HG02840 (cell line): Measurements from ENCODE around the gene CTRB1.
"Not testable (repeated sequence)": the region's sequence is repeated elsewhere in the genome, so short reads cannot be mapped to it uniquely, and the experiment has no call there.

ENCODE experiments used
- ATAC-seq: cut with Tn5 transposase; IDR thresholded peaks from one replicate; pipeline ENCODE4 v1.9.1; 2021; ENCODE audit warnings: mild to moderate bottlenecking, moderate library complexity, moderate number of reproducible peaks; ENCODE audit not compliant: unreplicated experiment, low FRiP score

The CTRB1 gene

DNA sequence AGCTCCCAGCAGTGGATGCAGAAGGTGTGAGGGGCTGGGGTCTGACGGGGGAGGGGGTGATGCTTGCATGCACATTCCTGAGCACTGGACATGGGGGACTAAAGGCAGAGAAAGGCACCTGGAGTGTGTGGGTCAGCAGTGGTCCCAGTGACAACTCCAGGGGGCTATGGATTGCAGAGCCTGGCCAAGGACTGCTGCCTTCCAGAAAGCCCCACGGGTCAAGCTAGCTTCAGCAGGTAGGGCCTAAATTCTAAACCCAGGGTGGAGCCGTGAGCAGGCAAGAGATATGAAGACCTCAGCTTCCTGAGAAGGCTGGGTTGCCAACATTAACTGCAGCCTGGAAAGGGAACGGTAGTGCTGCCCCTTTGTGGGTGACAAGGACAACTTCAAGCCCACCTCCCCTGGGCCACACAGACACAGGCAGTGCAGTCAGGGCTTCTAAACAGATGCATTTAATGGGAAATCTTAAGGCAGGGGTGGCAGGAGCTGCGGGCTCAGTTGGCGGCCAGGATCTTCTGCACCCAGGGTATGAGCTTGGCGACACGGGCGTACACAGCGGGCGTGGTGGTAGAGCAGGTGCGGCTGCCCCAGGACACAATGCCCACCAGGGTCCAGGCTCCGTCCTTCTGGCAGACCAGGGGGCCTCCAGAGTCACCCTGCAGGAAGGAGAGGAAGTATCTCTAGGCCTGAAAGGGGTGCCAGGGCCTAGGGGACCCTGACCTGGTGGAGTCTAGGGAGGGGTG, 14.9 kb upstream of the CTRB1 start:
- ATAC-seq = no peak

DNA sequence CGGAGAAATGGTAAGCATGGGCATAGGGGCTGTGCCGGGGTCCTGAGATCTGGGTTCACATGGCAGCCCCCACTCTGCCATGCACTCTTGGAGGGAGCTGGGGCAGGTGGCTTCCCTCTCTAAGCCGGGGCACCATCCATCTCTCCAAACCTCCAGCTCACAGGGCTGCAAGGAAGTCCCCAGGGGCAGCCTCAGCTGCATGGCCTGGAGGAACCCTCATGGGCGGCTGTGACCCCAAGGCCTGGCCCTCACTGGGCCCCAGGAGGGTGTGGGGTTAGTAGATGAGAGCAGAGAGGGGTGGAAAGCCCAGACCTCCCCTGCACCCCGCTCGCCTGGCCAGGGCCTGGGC, 14.4 kb upstream of the CTRB1 start:
- ATAC-seq = no peak

DNA sequence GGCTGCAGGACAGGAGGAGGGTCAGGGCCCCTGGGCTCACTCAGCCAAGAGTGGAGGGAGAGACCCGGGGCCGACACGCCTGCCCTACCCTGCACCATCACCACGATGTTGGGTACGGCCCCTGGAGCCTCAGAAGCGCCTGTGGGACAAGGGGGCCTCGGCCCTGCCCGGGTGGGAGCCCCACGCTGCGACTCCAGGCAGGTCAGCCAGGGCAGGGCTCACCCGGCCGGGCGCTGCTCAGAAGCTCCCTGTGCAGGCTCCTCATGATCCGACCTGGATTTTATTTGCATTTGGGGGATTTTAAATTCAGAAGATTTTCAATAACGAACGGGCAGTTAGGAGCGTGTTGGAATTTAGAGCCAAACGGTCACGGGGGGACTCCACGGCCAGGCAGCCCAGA, 13.9 kb upstream of the CTRB1 start:
- ATAC-seq = not testable (repeated sequence)

DNA sequence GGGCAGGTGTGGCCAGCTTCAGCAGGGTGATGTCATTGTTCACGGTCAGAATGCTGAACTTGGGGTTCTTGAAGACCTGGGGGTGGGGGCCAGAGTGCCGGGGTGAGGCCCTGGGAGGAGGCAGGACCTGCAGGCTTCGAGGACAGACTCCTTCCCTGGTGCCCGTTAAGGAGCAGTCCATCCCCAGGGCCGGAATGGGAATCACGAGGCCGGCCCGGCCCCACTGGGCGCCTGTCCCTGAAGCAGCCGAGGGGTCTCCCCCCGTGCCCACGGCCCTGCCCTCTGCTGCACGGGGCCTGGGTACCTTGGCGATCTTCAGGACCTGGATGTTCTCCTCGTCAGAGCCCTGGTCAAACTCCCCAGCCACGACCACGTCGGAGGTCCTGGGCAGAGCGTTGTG, 13.3 kb upstream of the CTRB1 start:
- ATAC-seq = not testable (repeated sequence)

DNA sequence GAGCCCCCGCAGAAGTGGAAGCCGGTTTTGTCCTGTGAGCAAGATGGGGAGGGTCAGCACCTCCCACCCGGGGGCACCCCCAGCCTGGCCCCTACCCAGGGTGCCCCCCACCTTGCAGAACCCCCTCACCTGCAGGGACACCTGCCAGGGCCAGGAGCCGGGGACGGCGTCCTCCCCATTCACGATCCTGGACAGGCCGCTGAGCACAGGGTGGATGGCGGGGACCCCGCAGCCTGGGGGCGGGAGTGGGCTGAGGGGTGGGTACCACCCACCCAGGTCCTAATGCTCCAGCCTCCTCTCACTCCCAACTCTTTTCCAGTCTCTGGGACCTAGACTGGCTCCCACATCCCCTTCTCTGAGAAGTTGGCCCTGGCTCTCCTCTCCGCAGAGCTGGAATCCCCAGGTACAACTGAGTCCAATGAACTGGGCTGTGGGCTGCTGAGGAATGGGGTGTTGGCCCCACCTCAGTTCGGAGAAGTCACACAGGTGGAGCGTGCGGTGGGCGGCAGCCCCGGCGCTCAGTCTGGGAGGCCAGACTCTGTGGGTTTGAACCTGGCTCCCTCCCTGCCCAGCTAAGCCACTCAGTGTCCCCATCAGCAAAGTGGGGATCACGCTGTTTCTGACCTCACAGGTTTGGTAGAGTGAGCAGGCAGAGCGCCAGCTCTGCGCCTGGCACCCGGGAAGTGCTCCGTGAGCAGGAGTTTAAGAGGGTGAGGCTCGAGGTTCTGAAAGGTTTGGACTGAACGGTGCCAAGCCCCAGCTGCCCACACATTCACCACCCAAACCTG, 12.6 kb upstream of the CTRB1 start:
- not testable (repeated sequence) for ATAC-seq

DNA sequence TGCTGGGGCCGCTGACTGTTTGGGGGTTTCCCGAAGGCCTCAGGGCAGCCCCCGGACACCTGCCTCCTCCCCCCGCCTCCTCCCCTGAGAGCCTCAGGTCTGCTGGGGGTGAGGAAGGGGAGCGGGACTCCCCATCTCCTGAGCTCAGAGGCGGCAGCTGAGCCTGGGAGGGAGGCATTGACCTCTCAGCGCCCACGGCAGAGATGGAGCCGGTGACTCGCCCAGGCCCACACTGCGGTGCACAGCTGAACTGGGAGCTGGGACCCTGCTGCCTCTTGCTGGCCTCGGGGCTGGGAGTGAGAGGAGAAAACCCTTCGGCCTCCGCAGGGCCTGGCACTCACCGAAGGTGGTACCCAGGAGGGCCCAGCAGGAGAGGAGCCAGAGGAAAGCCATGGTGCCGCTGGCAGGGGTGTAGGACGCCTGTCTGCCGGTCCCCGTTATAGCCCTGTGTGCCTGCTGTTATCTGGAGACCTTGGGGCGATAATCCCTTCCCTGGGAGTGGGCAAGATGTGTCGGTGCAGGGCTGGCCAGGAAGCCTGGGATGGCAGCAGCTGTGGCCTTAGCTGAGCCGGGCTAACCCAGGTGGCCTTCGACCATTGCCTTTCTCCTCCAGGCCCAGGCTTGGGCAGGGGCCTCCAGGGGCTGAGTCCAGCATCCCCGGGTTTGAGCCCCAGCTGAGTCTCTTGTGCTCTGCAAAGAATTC, 11.9 kb upstream of the CTRB1 start, which contains the start of gene CTRB2:
Gene CTRB2 (minus strand): TSS at position 413 of the 703 bp plus-strand sequence. CDS start 20 bp downstream, at position 393.
- no peak for ATAC-seq

DNA sequence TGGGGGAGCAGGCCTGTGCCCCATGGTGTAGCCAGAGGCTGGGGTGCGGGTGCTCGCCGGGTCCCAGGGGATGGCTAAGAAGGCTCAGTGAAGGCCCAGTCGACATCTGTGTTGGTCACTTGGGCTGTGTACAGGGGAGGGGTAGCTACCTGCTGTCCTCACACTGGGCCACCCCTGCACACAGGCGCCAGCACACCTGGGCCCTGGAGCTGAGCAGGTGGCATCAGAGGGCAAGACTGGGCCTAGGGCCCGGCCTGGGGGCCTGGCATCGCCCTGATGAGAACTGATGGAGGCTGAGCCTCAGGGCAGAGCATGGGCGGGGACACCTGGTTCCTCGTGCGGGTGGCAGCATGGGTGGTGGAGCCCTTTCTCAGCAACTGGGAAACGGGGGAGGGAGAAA, 11.0 kb upstream of the CTRB1 start:
- ATAC-seq = no peak

DNA sequence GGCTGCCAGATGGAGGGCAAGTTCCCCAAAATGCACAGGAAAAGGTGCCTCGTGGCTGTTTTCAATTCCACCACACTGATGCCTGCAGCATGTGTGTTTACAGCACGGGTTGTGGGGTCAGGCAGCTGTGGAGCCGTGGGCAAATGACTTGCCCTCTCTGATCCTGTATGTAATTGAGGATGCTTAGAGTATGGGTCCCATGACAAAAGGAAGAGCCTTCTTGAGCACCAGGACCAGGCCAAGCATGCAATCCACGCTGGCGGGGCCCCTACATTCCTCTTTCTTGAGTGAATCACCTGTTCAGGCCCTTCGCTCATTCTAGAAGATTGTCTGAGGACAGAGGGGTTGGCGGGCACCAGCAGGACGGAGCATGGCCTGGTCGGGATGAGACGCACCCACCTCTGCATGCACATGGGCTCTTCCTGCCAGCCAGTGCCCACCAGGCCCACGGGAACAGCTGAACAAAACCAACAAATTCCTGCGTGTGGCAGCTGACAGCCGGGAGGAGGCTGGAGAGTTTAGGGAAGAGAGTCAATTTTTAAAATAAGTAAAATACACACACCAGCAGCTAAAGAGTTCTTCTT, 10.5 kb upstream of the CTRB1 start:
- ATAC-seq = no peak

DNA sequence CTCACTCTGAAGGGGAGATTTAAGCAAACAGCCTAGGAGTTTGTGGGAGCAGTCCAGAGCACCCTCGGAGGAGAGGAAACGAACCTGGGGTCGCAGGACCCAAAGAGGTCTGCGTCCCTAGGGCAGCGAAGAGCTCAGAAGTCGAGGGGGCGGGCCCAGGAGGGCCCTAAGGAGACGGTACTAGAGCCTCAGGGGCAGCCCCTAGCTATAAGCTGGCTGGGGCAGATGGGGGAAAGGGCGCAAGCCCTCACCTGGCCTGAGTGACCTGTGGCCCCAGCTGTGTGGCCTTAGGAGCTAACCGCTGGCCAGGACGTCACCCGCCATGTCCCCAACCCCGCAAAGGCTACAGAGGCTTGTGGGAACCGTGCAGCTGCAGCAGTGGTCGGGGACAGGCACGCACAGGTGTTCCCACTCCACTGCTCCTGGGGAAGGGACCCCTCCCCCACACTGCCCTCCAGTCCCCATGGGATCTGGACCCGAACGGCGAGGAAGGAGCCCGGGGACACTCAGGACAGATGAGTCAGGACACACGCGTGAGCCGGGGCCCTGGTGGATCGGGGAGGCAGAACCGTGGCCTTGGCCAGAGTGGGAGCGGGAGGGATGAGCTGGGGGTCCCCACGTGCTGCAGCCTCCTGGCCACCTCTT, 9.8 kb upstream of the CTRB1 start:
- no peak for ATAC-seq

DNA sequence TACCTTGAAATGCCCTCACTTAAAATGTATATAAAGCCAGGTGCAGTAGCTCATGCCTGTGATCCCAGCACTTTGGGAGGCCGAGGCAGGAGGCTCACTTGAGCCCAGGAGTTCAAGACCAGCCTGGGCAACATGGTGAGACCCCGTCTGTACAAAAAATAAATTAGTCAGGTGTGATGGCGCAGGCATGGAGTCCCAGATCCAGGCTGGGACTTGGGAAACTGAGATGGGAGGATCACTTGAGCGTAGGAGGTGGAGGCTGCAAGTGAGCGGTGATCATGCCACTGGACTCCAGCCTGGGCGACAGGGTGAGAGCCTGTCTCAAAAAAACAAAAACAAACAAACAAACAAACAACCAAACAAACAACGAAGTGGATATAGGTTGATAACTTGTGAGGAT, 9.3 kb upstream of the CTRB1 start:
- not testable (repeated sequence) for ATAC-seq

DNA sequence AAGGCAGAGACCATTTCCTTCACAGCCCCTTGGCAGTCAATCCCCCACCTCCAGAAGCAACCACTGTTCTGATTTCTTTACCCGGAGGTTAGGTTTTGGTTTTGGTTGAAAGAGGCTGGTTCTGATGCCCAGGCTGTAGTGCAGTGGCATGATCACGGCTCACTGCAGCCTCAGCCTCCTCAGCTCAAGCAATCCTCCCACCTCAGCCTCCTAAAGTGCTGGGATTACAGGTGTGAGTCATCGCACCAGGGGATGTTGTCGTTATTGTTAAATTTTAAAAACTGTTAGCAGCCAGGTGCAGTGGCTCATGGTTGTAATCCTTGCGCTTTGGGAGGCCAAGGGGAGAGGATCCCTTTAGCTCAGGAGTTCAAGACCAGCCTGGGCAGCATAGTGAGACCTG, 8.8 kb upstream of the CTRB1 start:
- ATAC-seq = no peak

DNA sequence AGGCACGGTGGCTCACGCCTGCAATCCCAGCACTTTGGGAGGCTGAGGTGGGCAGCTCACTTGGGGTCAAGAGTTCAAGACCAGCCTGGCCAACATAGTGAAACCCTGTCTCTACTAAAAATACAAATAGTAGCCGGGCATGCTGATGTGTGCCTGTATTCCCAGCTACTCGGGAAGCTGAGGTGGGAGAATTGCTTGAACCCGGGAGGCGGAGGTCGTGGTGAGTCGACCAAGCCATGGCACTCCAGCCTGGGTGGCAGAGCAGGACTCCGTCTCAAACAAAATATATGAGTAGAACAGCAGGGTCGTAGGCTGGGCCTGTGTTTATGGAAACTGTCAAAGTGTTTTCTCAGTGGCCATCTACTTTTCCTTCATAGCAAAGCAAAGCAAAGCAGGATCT, 7.5 kb upstream of the CTRB1 start:
- ATAC-seq = not testable (repeated sequence)

DNA sequence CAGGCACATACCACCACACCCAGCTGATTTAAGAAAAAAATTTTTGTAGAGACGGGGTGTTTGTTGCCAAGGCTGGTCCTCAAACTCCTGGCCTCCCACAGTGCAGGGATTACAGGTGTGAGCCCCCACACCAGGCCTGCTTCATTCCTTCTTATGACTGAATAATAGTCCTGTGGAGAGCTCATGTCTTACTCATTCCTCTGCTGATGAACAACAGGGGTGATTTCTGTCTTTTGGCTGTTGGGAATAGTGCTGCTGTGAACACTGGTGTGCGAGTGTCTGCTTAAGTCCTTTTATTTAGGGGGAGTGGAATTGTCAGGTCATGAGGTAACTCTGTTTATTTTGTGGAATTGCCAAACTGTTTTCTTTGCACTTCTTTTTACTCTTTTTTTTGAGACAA, 2.7 kb upstream of the CTRB1 start:
- no peak for ATAC-seq

DNA sequence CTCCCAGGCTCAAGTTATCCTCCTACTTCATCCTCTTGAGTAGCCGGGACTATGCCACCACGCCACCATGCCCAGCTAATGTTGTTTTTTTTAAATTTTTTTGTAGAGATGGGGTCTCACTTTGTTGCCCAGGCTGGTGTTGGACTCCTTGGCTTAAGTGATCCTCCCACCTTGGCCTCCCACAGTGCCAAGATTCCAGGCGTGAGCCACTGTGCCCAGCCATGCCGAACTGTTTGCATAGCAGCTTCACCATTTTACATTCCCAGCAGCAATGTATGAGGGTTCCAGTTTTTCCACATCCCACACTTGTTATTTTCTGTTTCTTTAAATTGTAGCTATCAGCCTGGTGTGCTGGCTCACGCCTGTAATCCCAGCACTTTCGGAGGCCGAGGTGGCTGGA, 2.2 kb upstream of the CTRB1 start:
- ATAC-seq = no peak

DNA sequence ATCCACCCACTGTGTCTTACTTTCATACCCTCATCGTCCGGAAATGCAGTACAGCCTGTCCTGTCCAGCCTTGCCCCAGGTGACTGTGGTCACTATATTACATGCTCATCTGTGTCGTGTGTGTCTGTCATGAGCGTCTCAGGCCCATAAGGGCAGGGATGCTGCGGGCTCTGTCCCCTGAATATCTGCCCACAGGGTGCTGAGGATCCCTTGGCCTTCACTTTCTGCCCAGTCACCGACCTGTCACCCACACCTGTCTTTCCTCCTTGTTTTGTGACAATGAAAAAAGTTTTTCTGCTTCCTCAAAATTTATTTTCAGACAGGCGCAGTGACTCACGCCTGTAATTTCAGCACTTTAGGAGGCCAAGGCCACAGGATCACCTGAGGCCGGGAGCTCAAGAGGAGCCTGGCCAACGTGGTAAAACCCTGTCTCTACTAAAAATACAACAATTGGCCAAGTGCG, 1.4 kb upstream of the CTRB1 start:
- ATAC-seq = no peak

DNA sequence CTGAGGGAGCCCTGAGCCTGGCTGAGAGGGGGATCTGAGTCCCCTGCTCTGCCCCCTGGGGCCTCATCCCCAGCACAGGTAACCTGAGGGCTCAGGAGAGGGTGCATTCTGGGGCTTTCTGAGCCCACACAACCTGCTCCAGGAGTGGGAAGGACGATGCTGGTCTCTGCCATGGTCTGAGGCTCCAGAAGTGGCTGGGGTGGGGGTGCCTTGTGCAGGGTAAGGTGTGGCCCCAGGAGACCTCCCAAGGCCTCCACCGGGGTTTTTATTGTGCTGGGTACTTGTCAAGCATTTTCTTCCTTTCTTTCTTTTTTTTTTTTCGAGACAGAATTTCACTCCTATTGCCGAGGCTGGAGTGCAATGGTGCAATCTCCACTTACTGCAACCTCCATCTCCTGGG, 300 bp downstream of the CTRB1 start:
- no peak for ATAC-seq

DNA sequence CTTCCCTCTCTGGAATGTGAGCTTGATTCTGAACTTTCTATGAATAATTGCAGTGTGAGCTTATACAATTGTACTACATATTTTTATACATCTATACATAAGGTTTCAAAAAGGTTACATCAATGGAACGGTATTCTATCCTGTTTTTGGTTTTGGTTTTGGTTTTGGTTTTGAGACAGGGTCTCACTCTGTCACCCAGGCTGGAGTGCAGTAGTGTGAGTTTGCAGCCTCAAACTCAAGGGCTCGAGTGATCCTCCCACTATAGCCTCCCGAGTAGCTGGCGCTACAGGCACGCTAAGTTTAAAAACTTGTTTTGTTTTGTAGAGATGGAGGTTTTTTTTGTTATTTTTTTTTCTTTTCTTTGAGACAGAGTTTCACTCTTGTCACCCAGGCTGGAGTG, 1.1 kb downstream of the CTRB1 start:
- ATAC-seq = no peak

DNA sequence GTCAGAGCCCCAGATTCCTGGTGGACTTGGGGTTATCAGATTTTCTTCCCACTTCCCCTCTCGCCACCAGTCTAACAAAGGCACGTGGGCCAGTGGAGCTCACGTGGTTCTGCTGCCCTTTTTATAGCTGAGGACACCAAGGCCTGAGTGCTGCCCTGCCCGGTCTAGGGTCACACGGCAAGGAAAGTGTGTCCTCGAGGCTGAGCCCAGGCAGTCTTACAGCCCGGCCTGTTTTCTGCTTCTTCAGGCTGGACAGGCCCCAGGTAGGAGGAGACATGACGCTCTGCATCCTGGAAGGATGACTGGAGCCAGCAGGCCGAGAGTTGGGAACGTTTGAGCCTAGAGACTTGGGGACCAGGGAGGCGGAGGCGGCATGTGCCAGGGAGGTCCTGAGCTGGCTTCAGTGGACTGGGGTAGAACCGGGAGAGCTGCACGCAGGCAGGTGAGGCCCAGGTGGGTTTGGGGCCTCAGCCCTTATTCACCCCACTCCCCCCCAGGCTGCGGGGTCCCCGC, 3.5 kb downstream of the CTRB1 start:
- no peak for ATAC-seq

DNA sequence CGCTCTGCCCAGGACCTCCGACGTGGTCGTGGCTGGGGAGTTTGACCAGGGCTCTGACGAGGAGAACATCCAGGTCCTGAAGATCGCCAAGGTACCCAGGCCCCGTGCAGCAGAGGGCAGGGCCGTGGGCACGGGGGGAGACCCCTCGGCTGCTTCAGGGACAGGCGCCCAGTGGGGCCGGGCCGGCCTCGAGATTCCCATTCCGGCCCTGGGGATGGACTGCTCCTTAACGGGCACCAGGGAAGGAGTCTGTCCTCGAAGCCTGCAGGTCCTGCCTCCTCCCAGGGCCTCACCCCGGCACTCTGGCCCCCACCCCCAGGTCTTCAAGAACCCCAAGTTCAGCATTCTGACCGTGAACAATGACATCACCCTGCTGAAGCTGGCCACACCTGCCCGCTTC, 4.3 kb downstream of the CTRB1 start:
- not testable (repeated sequence) for ATAC-seq
